HG03045 (cell line): ENCODE results near the gene NUP85.
"Not testable (repeated sequence)": the region's sequence is repeated elsewhere in the genome, so short reads cannot be mapped to it uniquely, and the experiment has no call there.

Experiments used
- ATAC-seq: cut with Tn5 transposase; IDR thresholded peaks from one replicate; pipeline ENCODE4 v1.9.1; 2021; ENCODE audit warnings: mild to moderate bottlenecking, moderate library complexity; ENCODE audit not compliant: unreplicated experiment

NUP85 gene

GRCh38 chr17:75205037-75205792, at the start of gene NUP85:
NUP85 (plus strand) TSS chr17:75205679; CDS start chr17:75205762, 83 bp downstream.
- peak; percentile 77 for ATAC-seq

GRCh38 chr17:75158480-75158879, 47.0 kb upstream of the NUP85 start:
- not testable (repeated sequence) for ATAC-seq

- ATAC-seq: no peak
Measured at GRCh38 chr17:75159196-75160031, 46.1 kb upstream of the NUP85 start.

GRCh38 chr17:75160211-75160610, 45.3 kb upstream of the NUP85 start:
- no peak for ATAC-seq

- no peak for ATAC-seq
Measured at GRCh38 chr17:75163074-75163473, 42.4 kb upstream of the NUP85 start.

GRCh38 chr17:75164606-75165005, 40.9 kb upstream of the NUP85 start:
- ATAC-seq: not testable (repeated sequence)

- no peak for ATAC-seq
Measured at GRCh38 chr17:75168998-75169397, 36.5 kb upstream of the NUP85 start.

- no peak for ATAC-seq
Measured at GRCh38 chr17:75173526-75173925, 32.0 kb upstream of the NUP85 start.

GRCh38 chr17:75174996-75175395, 30.5 kb upstream of the NUP85 start:
- no peak for ATAC-seq

GRCh38 chr17:75176625-75177024, 28.9 kb upstream of the NUP85 start:
- no peak for ATAC-seq

GRCh38 chr17:75178453-75178852, 27.0 kb upstream of the NUP85 start:
- ATAC-seq: no peak

- no peak for ATAC-seq
Measured at GRCh38 chr17:75181110-75181509, 24.4 kb upstream of the NUP85 start.

- no peak for ATAC-seq
Measured at GRCh38 chr17:75181608-75182318, 23.7 kb upstream of the NUP85 start.

GRCh38 chr17:75182319-75182568, 23.2 kb upstream of the NUP85 start:
- ATAC-seq: peak; percentile 22

- peak; percentile 77 for ATAC-seq
Measured at GRCh38 chr17:75182569-75183436, 22.7 kb upstream of the NUP85 start, which contains the start of gene SUMO2. SUMO2 (minus strand) TSS chr17:75182959; CDS start chr17:75182834, 125 bp downstream.

GRCh38 chr17:75183999-75184884, 21.2 kb upstream of the NUP85 start:
- no peak for ATAC-seq

GRCh38 chr17:75188614-75189013, 16.9 kb upstream of the NUP85 start:
- no peak for ATAC-seq

- no peak for ATAC-seq
Measured at GRCh38 chr17:75191584-75191983, 13.9 kb upstream of the NUP85 start.

- no peak for ATAC-seq
Measured at GRCh38 chr17:75194879-75195278, 10.6 kb upstream of the NUP85 start.
